Parathyroid adenoma (tissue), 2 donors: ENCODE data around the gene LSP1.

ENCODE experiments used
- H2AFZ ChIP-seq: fragments of 300-600 bp; sonication (generic); one replicate; pipeline ENCODE4 v1.7.0; 2017; ENCODE audit warnings: antibody characterized with exemption, mild to moderate bottlenecking
- H3K27ac ChIP-seq: fragments of 300-600 bp; sonication (generic); one replicate; pipeline ENCODE4 v1.7.0; 2017
- H3K27me3 ChIP-seq: fragments of 300-600 bp; sonication (generic); one replicate; pipeline ENCODE4 v1.7.0; 2017; ENCODE audit warnings: low read length; ENCODE audit not compliant: control insufficient read depth, insufficient read depth
- H3K36me3 ChIP-seq: fragments of 300-600 bp; sonication (generic); one replicate; pipeline ENCODE4 v1.7.0; 2017; ENCODE audit warnings: low read length; ENCODE audit not compliant: control insufficient read depth, insufficient read depth
- H3K4me1 ChIP-seq: fragments of 300-600 bp; sonication (generic); one replicate; pipeline ENCODE4 v1.7.0; 2017; ENCODE audit warnings: control low read depth
- H3K4me2 ChIP-seq: fragments of 300-600 bp; sonication (generic); one replicate; pipeline ENCODE4 v1.7.0; 2017; ENCODE audit warnings: low read length
- H3K4me3 ChIP-seq: fragments of 300-600 bp; sonication (generic); one replicate; pipeline ENCODE4 v1.7.0; 2017; ENCODE audit warnings: low read depth, low read length
- H3K79me2 ChIP-seq: fragments of 300-600 bp; sonication (generic); one replicate; pipeline ENCODE4 v1.7.0; 2017; ENCODE audit warnings: control low read depth
- H3K9ac ChIP-seq: fragments of 300-600 bp; sonication (generic); one replicate; pipeline ENCODE4 v1.7.0; 2017; ENCODE audit warnings: mild to moderate bottlenecking
- H3K9me3 ChIP-seq: fragments of 300-600 bp; sonication (generic); one replicate; pipeline ENCODE4 v1.7.0; 2017; ENCODE audit warnings: low read length; ENCODE audit not compliant: control insufficient read depth
- TF ChIP-seq, protein P1 (sequence below): fragments of 300-600 bp; sonication (generic); IDR thresholded peaks from one replicate; pipeline ENCODE4 v1.7.0; 2017; ENCODE audit warnings: antibody characterized with exemption, mild to moderate bottlenecking
- donor health status: primary hyperparathyroidism.

LSP1 gene

DNA sequence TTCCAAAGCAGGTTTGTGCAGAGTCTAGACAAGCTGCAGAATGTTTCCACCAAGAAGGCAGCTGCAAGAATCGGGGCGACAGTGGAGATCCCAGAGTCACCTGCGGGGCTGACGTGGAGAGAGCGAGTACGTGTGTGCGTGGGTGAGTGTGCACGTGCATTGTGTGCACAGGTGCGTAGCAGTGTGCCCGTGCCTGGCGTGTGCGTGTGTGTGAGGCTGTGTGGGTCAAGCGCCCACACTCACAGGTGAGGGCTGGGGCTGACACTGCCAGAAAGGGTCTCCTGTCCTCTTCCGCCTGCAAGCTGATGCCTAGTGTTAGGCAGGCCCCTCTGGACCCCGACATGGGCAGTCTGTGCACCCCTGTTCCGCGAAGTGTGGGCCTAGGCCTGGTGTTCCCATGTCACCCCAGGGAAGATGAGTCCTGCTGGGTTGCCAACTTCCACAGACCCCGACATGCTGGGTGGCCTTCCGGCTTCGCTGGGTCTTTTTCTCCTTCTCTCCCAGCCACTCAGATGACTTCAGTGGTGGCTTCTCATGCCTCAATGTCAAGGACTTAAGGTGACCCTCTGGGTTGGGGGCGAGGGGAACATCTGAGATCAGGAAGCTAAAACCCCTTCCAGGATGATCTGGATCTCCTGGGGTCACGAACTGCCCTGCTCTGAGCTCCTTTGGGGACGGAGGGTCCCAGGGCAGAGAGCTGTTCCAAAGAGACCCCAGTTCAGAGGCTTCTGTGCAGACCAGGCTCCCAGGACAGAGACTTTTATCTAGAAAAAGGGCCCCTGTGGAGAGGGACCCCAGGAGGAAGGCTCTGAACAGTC lies 28.5 kb upstream of the LSP1 start:
- TF ChIP-seq, protein P1, sequence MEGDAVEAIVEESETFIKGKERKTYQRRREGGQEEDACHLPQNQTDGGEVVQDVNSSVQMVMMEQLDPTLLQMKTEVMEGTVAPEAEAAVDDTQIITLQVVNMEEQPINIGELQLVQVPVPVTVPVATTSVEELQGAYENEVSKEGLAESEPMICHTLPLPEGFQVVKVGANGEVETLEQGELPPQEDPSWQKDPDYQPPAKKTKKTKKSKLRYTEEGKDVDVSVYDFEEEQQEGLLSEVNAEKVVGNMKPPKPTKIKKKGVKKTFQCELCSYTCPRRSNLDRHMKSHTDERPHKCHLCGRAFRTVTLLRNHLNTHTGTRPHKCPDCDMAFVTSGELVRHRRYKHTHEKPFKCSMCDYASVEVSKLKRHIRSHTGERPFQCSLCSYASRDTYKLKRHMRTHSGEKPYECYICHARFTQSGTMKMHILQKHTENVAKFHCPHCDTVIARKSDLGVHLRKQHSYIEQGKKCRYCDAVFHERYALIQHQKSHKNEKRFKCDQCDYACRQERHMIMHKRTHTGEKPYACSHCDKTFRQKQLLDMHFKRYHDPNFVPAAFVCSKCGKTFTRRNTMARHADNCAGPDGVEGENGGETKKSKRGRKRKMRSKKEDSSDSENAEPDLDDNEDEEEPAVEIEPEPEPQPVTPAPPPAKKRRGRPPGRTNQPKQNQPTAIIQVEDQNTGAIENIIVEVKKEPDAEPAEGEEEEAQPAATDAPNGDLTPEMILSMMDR = no peak
- no peak overlapping the region for H2AFZ ChIP-seq
- no peaks in the 10 kb centered on the region for H3K9me3 ChIP-seq
- H3K9ac ChIP-seq = no peak overlapping the region
- H3K36me3 ChIP-seq = no peaks in the 10 kb centered on the region
- no peaks in the 10 kb centered on the region for H3K4me1 ChIP-seq
- no peak overlapping the region for H3K4me3 ChIP-seq
- no peak overlapping the region for H3K27ac ChIP-seq
- no peaks in the 10 kb centered on the region for H3K27me3 ChIP-seq
- H3K79me2 ChIP-seq = no peaks in the 10 kb centered on the region
- no peak overlapping the region for H3K4me2 ChIP-seq

- Histone ChIP-seq H3K79me2 (no peaks in the 10 kb centered on the region), H2AFZ (no peak overlapping the region), H3K27ac (no peak overlapping the region), H3K4me2 (no peak overlapping the region), H3K4me1 (no peaks in the 10 kb centered on the region), H3K36me3 (no peaks in the 10 kb centered on the region), H3K27me3 (no peaks in the 10 kb centered on the region), H3K4me3 (no peak overlapping the region), H3K9me3 (no peaks in the 10 kb centered on the region), H3K9ac (no peak overlapping the region)
- TF ChIP-seq, protein P1 = peak; percentile 17
Observed at GRCh38 chr11:1825039-1825740, 27.7 kb upstream of the LSP1 start.

- no peaks in the 10 kb centered on the region for H3K36me3 ChIP-seq
- H2AFZ ChIP-seq = no peak overlapping the region
- H3K4me2 ChIP-seq = no peak overlapping the region
- H3K9me3 ChIP-seq = no peaks in the 10 kb centered on the region
- H3K27ac ChIP-seq = no peak overlapping the region
- no peak overlapping the region for H3K9ac ChIP-seq
- H3K27me3 ChIP-seq = no peaks in the 10 kb centered on the region
- H3K79me2 ChIP-seq = no peaks in the 10 kb centered on the region
- TF ChIP-seq, protein P1 = no peak
- no peaks in the 10 kb centered on the region for H3K4me1 ChIP-seq
- no peak overlapping the region for H3K4me3 ChIP-seq
Observed at GRCh38 chr11:1825785-1826451, 27.0 kb upstream of the LSP1 start.

GRCh38 chr11:1826552-1827094 lies 26.3 kb upstream of the LSP1 start:
- no peak overlapping the region for H3K4me3 ChIP-seq
- no peaks in the 10 kb centered on the region for H3K4me1 ChIP-seq
- H3K27ac ChIP-seq = no peak overlapping the region
- no peak overlapping the region for H2AFZ ChIP-seq
- no peaks in the 10 kb centered on the region for H3K9me3 ChIP-seq
- H3K79me2 ChIP-seq = no peaks in the 10 kb centered on the region
- no peaks in the 10 kb centered on the region for H3K27me3 ChIP-seq
- no peaks in the 10 kb centered on the region for H3K36me3 ChIP-seq
- H3K4me2 ChIP-seq = no peak overlapping the region
- TF ChIP-seq, protein P1 = no peak
- H3K9ac ChIP-seq = no peak overlapping the region
